ENCODE data around the gene EML2. TPM values are rescaled to one million over a fixed set of nuclear protein-coding genes. Genes with fewer than 3 reads are reported as not detected.
"Not testable (repeated sequence)": the region's sequence is repeated elsewhere in the genome, so short reads cannot be mapped to it uniquely, and the experiment has no call there.

Gene EML2
- total and polyA plus RNA-seq, 11 donors = 19.0 to 50.2 (median 38.9) TPM

DNA sequence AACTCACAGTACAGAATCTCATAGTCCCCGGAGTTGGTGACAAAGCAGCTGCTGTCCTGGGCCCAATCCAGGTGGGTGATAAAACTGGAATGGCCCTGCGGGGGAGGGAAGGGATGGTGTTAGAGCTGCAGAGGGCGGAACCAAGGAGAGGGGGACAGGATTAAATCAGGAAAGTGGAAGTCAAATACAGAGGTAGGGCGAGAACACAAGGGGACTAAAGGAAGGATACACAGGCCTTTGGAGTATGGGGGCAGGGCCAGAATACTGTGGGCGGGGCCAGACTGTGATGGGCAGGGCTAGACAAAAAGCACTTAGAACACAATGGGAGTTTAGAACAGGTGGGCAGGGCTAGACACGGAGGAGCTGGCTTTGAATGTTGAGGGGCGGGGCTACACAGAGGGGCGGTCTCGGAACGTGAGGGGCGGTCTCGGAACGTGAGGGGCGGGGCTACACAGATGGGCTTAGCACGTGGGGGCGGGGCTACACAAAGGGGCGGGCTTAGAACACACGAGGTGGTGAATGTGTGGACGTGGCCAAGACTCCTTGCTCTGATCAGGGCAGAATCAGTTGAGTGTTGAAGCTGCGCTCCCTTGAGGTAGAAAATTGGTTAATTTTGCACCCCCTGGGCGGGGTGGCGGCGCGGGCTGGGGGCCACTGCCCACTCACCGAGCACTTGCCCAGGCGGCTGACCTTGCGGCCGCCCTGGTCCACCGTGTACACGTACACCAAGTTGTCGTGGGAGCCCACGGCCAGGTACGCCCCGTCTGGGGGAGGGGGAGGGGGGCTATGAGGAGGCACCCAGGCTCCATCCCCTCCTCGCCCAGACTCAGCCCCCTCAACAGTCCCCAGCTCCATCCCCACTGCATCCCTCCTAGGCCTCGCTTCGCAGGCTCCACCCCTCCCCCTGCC, 23.1 kb downstream of the EML2 start:
- H3K9me3 ChIP-seq = no peaks in the 10 kb centered on the region
- peak; percentile 79 to 88 (median 83) for DNase-seq
- peak overlapping the region in 7 of 12 donors; percentile 17 to 33 (median 24) for H3K4me3 ChIP-seq
- peaks cover 0 to 75% (median 64%) of the 10 kb centered on the region in 9 donors for H3K36me3 ChIP-seq
- peak overlapping the region in 9 of 12 donors; percentile 2 to 64 (median 26) for H3K27ac ChIP-seq
- 42 to 57% (median 47%) methylated on average over 22 to 37 of the region's 37 CpGs for WGBS, 4 donors
- peaks cover 0 to 26% (median 4%) of the 10 kb centered on the region in 12 donors for H3K4me1 ChIP-seq
- peak; percentile 84 to 96 (median 96) for ATAC-seq
- H3K27me3 ChIP-seq = no peaks in the 10 kb centered on the region
- TF ChIP-seq, protein P1, sequence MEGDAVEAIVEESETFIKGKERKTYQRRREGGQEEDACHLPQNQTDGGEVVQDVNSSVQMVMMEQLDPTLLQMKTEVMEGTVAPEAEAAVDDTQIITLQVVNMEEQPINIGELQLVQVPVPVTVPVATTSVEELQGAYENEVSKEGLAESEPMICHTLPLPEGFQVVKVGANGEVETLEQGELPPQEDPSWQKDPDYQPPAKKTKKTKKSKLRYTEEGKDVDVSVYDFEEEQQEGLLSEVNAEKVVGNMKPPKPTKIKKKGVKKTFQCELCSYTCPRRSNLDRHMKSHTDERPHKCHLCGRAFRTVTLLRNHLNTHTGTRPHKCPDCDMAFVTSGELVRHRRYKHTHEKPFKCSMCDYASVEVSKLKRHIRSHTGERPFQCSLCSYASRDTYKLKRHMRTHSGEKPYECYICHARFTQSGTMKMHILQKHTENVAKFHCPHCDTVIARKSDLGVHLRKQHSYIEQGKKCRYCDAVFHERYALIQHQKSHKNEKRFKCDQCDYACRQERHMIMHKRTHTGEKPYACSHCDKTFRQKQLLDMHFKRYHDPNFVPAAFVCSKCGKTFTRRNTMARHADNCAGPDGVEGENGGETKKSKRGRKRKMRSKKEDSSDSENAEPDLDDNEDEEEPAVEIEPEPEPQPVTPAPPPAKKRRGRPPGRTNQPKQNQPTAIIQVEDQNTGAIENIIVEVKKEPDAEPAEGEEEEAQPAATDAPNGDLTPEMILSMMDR (IDR thresholded peaks at IDR 0.05) = no peak
- TF ChIP-seq POLR2A (IDR thresholded peaks at IDR 0.05) = no peak
- intact Hi-C loops (cut with DNase I) = loop anchor here in 1 of 10 donors (2.0 kb wide), 1 partner anchor 25 kb away; no protein-coding TSS in a partner anchor

DNA sequence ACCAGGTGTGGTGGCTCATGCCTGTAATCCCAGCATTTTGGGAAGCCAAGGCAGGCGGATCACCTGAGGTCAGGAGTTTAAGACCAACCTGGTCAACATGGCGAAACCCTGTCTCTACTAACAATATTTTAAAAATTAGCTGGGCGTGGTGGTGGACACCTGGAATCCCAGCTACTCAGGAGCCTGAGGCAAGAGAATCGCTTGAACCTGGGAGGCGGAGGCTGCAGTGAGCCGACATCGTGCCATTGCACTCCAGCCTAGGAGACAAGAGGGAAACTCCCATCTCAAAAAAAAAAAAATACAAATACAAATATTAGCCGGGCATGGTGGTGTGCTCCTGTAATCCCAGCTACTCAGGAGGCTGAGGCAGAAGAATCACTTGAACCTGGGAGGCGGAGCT, 24.1 kb downstream of the EML2 start:
- not testable (repeated sequence) for H3K4me3 ChIP-seq, H3K9me3 ChIP-seq, H3K27me3 ChIP-seq, DNase-seq, ATAC-seq
- intact Hi-C loops (cut with DNase I) = loop anchor here in 1 of 10 donors (2.0 kb wide), 1 partner anchor 26 kb away; no protein-coding TSS in a partner anchor
- peaks cover 0 to 26% (median 4%) of the 10 kb centered on the region in 12 donors for H3K4me1 ChIP-seq
- H3K36me3 ChIP-seq = peaks cover 0 to 74% (median 64%) of the 10 kb centered on the region in 9 donors
- peak overlapping the region in 3 of 12 donors; percentile 3 to 60 (median 58) for H3K27ac ChIP-seq
- WGBS, 4 donors = 92 to 95% (median 94%) methylated on average over 9 of the region's 9 CpGs

DNA sequence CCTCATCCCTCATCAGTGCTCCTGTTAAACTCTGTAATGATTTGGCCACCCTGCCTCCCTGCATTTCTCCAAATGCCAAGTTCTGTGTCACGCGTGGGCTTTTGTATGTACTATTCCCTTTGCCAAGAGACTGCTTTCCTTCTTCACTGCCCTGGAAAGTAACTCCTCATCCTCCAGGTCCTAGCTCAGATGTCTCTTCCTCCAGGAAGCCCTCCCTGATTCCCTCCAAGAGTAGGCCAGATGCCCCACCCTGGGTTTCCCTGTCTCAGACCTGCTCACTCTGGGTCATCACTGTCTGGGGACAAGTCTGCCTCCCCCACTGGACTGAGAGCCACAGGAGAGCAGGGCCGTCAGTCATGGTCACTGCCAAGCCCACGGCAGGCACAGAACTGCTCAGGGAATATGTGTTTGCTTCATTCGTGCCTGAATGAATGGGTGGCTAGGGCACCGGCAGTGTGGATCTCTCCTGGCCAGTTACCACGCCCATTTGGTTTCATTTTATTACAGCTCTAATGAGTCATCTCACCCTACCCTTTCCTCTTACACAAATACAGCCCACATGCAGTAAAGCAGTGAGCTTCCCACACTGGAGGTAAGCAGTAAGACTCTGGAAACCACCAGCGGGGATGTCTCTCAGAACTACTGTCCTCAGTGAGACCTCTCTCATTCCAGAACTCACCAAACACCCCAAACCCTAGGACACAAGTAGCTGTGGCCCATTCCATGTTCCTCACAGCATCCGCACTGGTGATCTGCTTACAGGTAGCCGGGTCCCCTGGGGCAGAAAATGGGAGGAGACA, 25.1 kb downstream of the EML2 start:
- intact Hi-C loops (cut with DNase I) = loop anchor here in 1 of 10 donors (2.0 kb wide), 1 partner anchor 27 kb away; no protein-coding TSS in a partner anchor
- Histone ChIP-seq H3K4me1 (peaks cover 0 to 26% (median 4%) of the 10 kb centered on the region in 12 donors), H3K4me3 (no peak overlapping the region), H3K27ac (peak overlapping the region in 6 of 12 donors; percentile 21 to 60 (median 50)), H3K36me3 (peaks cover 0 to 69% (median 61%) of the 10 kb centered on the region in 9 donors), H3K9me3 (no peaks in the 10 kb centered on the region), H3K27me3 (no peaks in the 10 kb centered on the region)
- DNase-seq (no peak), ATAC-seq (peak in 3 of 4 donors; percentile 41 to 51 (median 44))
- TF ChIP-seq, protein P1 (IDR thresholded peaks at IDR 0.05) = no peak
- TF ChIP-seq POLR2A (IDR thresholded peaks at IDR 0.05) = no peak
- WGBS, 4 donors = 83 to 89% (median 86%) methylated on average over 8 to 10 of the region's 10 CpGs

DNA sequence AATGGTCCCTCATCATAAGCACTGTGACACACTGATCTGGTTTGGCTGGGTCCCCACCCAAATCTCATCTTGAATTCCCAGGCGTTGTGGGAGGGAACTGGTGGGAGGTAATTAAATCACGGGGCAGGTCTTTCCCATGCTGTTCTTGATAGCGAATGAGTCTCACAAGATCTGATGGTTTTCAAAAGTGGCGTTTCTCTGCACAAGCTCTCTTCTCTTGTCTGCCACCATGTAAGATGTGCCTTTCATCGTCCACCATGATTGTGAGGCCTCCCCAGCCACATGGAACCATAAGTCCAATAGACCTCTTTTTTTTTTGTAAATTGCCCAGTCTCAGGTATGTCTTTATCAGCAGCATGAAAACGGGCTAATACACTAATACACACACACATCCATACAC, 30.2 kb downstream of the EML2 start:
- peaks cover 0 to 50% (median 41%) of the 10 kb centered on the region in 9 donors for H3K36me3 ChIP-seq

More for the DNA sequence above, 30.2 kb downstream of the EML2 start:
- no peak for ATAC-seq
- Histone ChIP-seq H3K4me1 (peaks cover 0 to 14% (median 9%) of the 10 kb centered on the region in 12 donors), H3K9me3 (no peaks in the 10 kb centered on the region), H3K4me3 (no peak overlapping the region), H3K27ac (no peak overlapping the region), H3K27me3 (no peaks in the 10 kb centered on the region)
- TF ChIP-seq, protein P1 (IDR thresholded peaks at IDR 0.05) = no peak
- no peak for TF ChIP-seq POLR2A (IDR thresholded peaks at IDR 0.05)
- DNase-seq = no peak
- WGBS, 4 donors = 94 to 98% (median 96%) methylated on average over 6 of the region's 6 CpGs
- intact Hi-C loops (cut with DNase I) = loop anchor here in 2 of 10 donors (5.0 kb wide), 1 partner anchor 33 kb away; no protein-coding TSS in a partner anchor
